ENCODE measurements around the gene SNRNP40. TPM values are rescaled to one million over a fixed set of nuclear protein-coding genes. Genes with fewer than 3 reads are reported as not detected.

The SNRNP40 gene
- total RNA-seq, 1 donor from 2014 or later: 39.5 TPM

GRCh38 chr1:31238986-31239613 is 57.5 kb downstream of the SNRNP40 start:
- no peak for DNase-seq (ENCODE audit: low spot score)
- intact Hi-C loops (cut with DNase I): no loop called here
- no peak for ATAC-seq

GRCh38 chr1:31238612-31238985 is 58.0 kb downstream of the SNRNP40 start:
- DNase-seq (ENCODE audit: low spot score): no peak
- intact Hi-C loops (cut with DNase I): no loop called here
- no peak for ATAC-seq

- DNase-seq (ENCODE audit: low spot score) (no peak), ATAC-seq (no peak)
- intact Hi-C loops (cut with DNase I): no loop called here
These were observed 61.7 kb downstream of the SNRNP40 start for GRCh38 chr1:31234870-31235269.

GRCh38 chr1:31234123-31234708 is 62.4 kb downstream of the SNRNP40 start:
- intact Hi-C loops (cut with DNase I): no loop called here
- no peak for DNase-seq (ENCODE audit: low spot score)
- ATAC-seq: no peak

GRCh38 chr1:31232689-31233088 is 63.9 kb downstream of the SNRNP40 start:
- ATAC-seq (no peak), DNase-seq (ENCODE audit: low spot score) (no peak)
- intact Hi-C loops (cut with DNase I): no loop called here

GRCh38 chr1:31231802-31232201 is 64.8 kb downstream of the SNRNP40 start:
- DNase-seq (ENCODE audit: low spot score) (no peak), ATAC-seq (no peak)
- intact Hi-C loops (cut with DNase I): no loop called here

GRCh38 chr1:31230378-31230777 is 66.2 kb downstream of the SNRNP40 start:
- intact Hi-C loops (cut with DNase I): no loop called here
- ATAC-seq: no peak
- no peak for DNase-seq (ENCODE audit: low spot score)

- ATAC-seq: no peak
- intact Hi-C loops (cut with DNase I): no loop called here
- DNase-seq (ENCODE audit: low spot score): no peak
These were observed 67.6 kb downstream of the SNRNP40 start for GRCh38 chr1:31228986-31229385.

- intact Hi-C loops (cut with DNase I): no loop called here
- no peak for ATAC-seq
- no peak for DNase-seq (ENCODE audit: low spot score)
These were observed 68.6 kb downstream of the SNRNP40 start for GRCh38 chr1:31227891-31228568.

GRCh38 chr1:31224068-31224467 is 72.5 kb downstream of the SNRNP40 start:
- intact Hi-C loops (cut with DNase I): no loop called here
- ATAC-seq (no peak), DNase-seq (ENCODE audit: low spot score) (no peak)

- no peak for DNase-seq (ENCODE audit: low spot score)
These were observed 74.4 kb downstream of the SNRNP40 start for GRCh38 chr1:31222176-31222575.

GRCh38 chr1:31221072-31221471 is 75.5 kb downstream of the SNRNP40 start:
- no peak for ATAC-seq
- no peak for DNase-seq (ENCODE audit: low spot score)
- intact Hi-C loops (cut with DNase I): no loop called here

More at GRCh38 chr1:31222176-31222575, 74.4 kb downstream of the SNRNP40 start:
- intact Hi-C loops (cut with DNase I): no loop called here
- no peak for ATAC-seq

GRCh38 chr1:31219489-31219888 is 77.1 kb downstream of the SNRNP40 start:
- ATAC-seq: no peak
- intact Hi-C loops (cut with DNase I): no loop called here
- no peak for DNase-seq (ENCODE audit: low spot score)

GRCh38 chr1:31218705-31219104 is 77.9 kb downstream of the SNRNP40 start:
- DNase-seq (ENCODE audit: low spot score) (no peak), ATAC-seq (no peak)
- intact Hi-C loops (cut with DNase I): no loop called here

GRCh38 chr1:31216016-31216415 is 80.6 kb downstream of the SNRNP40 start:
- ATAC-seq: no peak

GRCh38 chr1:31215065-31215570 is 81.5 kb downstream of the SNRNP40 start:
- ATAC-seq (no peak), DNase-seq (ENCODE audit: low spot score) (no peak)
- intact Hi-C loops (cut with DNase I): no loop called here

More at GRCh38 chr1:31216016-31216415, 80.6 kb downstream of the SNRNP40 start:
- intact Hi-C loops (cut with DNase I): no loop called here
- DNase-seq (ENCODE audit: low spot score): peak; percentile 75

GRCh38 chr1:31214316-31215064 is 82.1 kb downstream of the SNRNP40 start:
- no peak for DNase-seq (ENCODE audit: low spot score)
- intact Hi-C loops (cut with DNase I): no loop called here
- ATAC-seq: no peak
